Ramos (cell line): ENCODE results near the gene GTPBP4.
"Not testable (repeated sequence)": the region's sequence is repeated elsewhere in the genome, so short reads cannot be mapped to it uniquely, and the experiment has no call there.

Experiments
- in situ Hi-C: fragments of 300-500 bp; cut with MboI; formaldehyde crosslinking; loops from one replicate; pipeline ENCODE4 v1.14.3; 2022; ENCODE audit warnings: low sequenced_read_pairs; ENCODE audit not compliant: unreplicated experiment

The GTPBP4 gene

DNA sequence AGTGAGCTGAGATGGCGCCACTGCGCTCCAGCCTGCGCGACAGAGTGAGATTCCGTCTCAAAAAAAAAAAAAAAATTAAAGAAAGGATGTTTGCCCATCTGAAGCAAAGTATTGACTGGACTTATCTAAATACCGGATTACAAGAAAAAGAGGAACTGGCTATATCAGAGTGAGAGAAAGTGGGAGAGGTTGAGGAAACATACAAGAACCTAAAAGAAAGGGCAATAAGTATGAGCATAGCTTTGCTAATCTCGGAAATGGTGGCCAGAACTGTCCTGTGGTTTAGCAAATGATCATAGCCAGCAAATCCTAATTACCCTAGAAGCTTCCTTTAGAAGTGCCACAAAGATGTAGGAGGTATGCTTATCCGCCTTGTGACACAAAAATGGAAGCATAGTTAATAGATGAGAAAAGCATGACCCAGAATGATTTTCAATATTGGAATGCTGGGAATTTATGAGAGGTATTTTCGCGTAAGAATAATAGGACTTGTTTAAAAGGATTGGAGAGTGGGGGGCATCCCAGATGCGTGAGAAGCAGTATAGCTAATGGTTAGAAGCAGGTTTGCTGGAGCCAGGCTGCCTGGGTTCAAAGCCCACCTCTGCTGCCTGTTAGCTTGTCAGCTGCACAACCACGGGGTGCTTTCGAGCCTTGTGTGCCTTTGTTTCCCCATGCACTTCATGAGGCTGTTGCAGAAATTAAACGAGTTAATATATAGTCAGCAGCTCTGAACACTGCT lies 1.2 kb upstream of the GTPBP4 start:
- in situ Hi-C loops: no loop called here

DNA sequence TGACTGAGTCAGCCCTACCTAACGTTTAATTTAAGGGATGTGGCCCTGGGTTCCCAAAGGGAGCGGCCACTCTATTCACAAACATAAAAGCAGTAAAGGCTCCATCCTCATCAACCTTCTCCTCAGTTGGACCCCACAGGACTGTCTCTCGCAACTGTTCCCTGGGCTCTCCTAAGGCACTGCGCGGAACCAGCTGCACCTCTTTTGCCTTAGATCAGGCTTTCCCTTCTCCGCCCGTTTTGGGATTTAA lies 689 bp upstream of the GTPBP4 start:
- in situ Hi-C loops: no loop called here

DNA sequence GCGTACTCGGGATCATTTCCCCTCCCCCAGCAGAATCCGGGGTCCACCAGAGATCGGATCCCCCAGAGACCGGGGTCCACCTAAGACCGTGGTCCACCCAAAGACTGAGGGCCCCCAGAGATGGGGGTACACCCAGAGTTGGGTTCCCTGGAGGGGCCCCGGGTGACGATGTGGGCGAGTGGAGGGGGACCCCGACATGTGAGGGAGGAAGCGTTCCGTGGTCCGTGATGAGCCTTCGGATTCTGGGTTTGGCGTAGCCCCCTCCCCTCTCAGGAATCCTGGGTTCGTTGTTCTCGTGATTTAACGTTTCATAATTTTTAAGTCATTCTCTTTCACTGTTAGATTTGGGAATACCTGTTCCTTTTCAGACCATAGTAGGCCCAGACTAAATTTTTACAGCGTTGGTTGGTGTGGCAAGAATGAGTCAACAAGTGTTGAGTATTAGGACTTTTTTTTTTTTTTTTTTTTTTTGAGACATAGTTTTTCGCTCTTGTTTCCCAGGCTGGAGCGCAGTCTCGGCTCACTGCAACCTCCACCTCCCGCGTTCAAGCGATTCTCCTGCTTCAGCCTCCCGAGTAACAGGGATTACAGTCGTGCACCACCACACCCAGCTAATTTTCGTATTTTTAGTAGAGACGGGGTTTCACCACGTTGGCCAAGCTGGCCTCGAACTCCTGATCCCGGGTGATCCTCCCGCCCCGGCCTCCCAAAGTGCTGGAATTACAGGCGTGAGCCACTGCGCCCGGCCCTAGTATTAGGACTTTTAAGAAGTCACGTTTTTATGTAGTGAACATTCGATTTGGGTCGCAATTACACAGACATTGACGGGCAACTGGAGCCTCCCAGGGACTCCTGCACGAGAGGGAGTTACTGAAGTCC lies 672 bp downstream of the GTPBP4 start:
- in situ Hi-C loops: no loop called here

DNA sequence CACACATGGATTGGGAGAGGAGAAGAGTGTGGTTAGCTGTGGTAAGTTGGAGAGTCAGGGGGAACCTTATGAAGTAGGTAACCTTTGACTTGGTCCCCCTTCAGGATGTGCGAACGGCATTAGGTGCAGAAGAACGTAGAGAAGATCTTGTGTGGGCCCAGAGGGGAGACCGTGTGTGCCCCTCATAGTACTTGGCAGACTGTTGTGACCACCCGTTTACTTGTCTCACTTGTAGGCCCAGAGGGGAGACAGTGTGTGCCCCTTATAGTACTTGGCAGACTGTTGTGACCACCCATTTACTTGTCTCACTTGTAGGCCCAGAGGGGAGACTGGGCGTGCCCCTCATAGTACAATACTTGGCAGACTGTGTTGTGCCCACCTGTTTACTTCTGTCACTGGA lies 2.6 kb downstream of the GTPBP4 start:
- in situ Hi-C loops: no loop called here

DNA sequence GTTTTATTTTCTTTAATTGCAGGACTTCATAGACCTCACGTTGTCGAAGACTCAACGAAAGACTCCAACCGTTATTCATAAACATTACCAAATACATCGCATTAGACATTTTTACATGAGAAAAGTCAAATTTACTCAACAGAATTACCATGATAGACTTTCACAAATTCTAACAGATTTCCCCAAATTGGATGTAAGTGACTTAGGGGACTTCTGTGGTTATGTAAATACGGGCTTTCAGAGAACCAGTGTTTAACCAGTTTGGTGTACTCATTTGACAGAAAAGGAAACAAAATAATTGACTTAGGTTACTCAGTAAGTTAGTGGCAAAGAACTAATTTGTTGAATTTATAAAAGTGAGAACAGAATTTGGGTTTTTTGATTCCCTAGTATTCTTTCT lies 4.2 kb downstream of the GTPBP4 start:
- in situ Hi-C loops: no loop called here

DNA sequence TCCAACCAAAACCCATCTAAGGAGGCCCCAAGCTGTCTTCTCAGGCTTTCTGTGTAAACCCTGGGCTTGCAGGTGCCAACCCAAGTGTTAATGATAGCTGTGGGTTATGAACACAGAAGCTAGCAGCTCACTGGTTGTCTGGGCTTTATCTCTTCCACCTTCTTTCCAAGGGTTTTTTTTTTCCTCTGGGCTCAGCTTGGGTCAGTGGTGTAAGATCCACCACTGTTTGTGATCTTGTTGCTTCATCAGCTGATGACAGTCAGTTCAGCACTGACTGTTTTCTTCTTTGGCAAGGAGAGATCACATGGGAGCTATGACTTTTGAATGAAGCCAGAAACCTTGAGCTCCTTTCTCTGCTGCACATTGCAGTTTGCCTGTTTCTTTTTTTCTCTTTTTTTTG lies 4.6 kb downstream of the GTPBP4 start:
- in situ Hi-C loops: no loop called here

DNA sequence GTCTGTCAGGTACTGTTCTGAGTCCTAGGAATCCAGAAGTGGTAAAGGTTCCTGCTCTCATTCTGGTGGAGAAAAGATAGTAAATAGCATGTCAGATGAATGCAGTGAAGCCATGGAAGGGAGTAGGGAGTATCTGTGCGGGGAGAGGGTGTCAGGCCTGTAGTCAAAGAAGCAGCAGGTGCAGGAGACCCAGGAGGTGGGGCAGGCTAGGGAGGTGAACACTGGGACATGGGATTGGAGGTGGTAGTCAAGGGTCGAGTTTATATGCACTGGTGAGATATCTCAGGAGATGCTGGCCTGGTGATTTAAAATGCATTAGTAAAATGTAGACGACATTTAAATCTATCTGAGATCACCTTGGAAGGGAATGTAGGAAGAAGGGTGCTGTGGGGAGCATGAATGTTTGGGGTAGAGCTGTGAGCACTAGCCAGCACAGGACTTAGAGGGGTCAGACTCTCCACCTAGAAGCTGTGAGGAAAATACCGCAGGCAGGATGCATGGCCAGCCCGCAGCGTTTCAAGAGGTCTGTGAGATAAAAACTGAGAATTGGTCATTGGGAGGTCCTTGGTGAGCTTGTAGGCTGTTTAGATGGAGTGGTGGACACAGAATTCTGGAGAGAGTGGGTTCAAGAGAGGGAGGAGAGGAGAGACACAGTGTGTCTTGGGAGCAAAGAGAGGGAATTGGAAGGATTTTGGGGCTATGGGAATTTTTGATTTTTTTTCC lies 6.8 kb downstream of the GTPBP4 start:
- in situ Hi-C loops: no loop called here

DNA sequence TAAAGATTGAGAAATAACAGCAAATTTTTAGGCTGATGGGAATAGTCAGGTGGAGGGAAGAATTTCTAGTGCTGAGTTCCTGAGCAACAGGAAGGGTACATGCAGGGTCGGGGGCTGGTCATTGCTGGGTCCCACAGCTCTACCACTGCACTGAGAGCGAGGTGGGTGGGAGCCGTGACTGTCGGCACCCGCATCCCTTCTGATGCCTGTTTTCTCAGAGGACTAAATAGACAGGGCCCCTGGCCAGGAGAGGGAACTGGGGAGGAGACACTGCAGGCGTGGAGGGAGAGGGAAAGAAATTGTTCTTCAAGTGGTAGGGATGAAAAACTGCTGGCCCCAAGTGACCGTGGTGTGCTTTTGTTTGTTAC lies 7.3 kb downstream of the GTPBP4 start:
- in situ Hi-C loops: no loop called here

DNA sequence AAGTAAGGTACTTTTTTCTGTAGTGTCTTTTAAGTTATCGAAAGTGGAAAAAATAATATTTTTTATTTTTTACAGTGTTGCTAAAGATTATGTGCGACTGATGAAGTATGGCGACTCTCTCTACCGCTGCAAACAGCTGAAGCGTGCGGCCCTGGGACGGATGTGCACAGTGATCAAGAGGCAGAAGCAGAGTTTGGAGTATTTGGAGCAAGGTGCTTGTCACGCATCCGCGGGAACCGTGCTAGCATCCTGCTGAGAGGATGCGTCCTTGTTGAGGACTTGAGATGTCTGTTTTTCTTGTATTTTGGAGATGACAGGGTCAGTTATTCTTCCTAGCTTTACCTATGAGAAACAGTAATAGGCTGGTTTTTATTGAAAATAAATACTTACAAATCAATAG lies 7.8 kb downstream of the GTPBP4 start:
- in situ Hi-C loops: no loop called here

DNA sequence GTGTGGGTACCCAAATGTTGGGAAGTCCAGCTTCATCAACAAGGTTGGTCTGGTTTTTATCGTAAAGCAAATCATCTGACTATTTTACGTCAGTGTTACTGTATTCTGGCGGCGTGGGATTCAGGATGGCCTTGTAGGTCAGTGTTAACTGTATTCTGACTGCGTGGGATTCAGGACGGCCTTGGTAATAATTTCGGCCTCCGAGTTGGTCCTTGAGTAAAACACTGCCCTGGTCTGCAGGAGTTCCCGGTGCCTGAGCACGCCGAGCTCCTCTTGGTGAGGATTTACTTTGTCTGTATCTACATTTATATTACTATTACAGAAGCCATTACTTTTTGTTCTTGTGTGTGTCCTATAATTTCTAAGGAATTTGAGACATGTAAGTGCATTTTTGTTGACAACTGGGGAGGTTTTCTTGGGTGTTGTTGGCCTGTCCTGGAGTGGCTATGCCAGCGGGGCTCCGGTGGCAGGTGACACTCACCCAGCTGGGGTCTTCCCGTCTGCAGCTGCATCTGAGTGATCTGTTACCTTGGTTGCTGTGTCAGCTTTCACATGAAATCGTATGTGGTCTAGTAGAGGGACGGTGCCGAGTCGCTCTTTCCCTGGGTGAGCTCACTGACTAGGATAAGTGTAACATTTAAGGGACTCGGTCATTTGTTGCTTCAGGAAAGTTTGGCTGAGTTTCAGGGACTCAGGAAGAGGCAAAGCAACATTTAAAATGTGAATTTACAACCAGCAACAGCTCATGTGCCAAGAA lies 9.2 kb downstream of the GTPBP4 start:
- in situ Hi-C loops: no loop called here

DNA sequence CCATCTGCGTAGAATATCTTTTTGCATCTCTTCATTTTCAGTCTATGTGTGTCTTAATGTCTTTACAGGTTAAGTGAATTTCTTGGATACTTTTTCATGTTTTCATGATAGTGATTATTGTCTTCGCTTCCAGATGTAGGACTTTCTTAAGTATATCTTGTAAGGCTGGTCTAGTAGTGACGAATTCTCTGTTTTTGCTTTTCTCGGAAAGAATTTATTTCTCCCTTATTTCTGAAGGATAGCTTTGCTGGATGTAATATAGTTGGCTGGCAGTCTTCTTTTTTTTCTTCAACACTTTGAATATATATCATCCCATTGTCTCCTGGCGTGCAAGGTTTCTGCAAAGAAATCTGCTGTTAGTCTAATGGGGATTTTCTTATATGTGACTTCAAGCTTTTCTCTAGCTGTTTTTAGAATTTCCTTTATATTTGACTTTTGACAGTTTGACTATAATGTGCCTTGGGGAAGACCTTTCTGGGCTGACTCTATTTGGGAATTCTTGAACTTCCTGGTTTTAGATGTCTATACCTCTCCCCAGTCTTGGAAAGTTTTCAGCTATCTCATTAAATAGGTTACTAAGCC lies 14.3 kb downstream of the GTPBP4 start:
- in situ Hi-C loops: no loop called here

DNA sequence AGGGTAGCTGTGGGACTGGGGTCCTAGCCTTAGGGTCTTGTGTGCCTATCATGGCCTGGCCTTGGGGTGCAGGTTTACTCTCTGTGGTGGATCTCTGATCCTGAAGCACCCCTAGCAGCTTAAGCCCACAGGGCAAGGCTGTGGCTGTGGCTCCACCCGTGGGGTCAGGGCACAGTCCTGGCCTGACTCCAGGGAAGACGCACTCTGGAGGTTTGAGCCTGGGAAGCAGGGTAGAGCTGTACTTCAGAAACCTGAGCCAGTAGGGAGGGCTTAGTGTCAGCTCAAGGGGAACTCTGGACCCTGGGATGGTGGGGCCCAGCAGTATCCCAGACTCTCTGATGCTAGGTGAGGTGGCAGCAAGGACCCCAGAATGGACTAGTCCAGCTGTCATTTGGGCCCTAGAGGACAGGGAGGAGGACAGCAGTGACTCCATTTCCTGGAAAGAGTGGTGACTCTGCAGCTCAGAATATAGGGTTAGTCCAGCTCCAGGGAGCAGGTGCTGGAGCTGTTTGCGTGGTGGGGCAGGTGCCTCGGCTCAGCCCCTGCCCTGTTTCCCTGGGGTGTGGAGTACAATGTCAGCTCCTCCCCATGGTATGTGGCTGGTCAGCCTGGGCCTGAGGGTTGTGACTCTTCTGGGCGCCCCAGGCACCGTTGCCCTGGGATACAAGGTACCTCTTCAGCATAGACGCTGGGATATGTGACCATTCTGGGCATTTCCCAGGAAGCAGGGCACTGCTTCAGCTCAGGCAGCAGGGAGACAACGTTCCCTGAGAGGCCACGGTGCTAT lies 15.8 kb downstream of the GTPBP4 start:
- in situ Hi-C loops: no loop called here

DNA sequence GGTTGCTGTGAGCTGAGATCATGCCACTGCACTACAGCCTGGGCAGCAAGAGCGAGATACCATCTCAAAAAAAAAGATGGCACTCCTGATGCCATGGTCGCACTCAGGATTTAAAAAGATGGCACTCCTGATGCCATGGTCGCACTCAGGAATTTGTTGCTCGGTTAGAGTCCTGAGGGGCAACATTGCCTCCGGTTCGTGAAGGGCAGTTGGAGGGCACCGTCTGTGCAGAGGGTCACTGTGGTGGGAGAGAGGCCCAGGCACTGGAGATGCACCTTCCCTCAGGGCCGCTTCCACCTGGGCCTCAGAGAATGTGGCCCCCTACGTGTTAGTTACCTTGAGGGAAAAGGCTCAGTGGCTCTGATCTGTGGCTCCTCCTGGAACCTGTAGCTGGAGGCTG lies 18.3 kb downstream of the GTPBP4 start:
- in situ Hi-C loops: no loop called here

DNA sequence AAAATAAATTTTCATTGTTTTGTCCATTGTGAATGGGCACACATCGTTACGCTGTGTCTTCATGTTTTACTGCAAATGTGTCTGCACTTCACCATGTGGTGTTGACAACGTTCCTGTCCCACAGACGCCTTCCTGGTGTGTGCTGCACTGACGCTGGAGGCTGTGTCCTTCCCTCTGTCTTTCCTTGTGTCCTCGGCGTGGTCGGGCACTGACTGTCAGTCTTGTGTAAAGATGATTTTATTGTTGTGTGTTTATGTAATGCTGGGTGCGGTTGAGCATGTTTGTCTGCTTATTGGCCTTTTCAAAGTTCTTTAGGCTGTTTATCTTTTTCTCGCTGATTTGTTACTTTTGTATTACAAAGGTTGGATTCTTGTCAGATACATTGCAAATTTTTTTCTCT lies 19.3 kb downstream of the GTPBP4 start:
- in situ Hi-C loops: no loop called here

DNA sequence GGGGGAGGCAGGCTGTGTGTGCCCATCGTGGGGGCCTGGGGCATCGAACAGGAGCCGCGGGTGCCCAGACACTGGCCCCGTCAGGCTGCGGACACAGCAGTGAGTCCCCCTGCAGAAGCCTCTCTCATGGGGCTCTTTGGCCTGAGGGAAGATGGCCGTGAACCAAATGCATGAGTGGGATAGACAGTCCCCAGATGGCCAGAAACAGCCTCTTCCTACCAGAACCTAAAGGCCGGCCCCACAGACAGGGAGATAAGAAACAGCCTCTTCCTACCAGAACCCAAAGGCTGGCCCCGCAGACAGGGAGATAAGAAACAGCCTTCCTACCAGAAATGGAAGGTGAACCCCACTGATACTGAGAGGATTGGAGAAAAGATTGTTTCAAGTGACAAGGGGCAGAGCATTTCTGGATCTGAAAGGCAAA lies 20.8 kb downstream of the GTPBP4 start:
- in situ Hi-C loops: no loop called here

DNA sequence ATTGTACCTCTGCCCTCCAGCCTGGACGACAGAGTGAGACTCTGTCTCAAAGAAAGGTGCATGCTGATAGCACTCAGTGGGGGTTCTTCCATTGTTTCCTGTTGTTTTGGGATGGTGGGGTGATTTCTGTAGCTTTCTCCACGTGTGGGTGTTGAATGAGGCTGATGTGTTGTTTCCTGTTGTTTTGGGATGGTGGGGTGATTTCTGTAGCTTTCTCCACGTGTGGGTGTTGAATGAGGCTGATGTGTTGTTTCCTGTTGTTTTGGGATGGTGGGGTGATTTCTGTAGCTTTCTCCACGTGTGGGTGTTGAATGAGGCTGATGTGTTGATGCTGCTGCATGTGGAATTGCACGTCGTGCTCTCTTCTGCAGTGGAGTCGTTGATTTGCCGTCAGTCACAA lies 21.7 kb downstream of the GTPBP4 start:
- in situ Hi-C loops: not testable (repeated sequence)

DNA sequence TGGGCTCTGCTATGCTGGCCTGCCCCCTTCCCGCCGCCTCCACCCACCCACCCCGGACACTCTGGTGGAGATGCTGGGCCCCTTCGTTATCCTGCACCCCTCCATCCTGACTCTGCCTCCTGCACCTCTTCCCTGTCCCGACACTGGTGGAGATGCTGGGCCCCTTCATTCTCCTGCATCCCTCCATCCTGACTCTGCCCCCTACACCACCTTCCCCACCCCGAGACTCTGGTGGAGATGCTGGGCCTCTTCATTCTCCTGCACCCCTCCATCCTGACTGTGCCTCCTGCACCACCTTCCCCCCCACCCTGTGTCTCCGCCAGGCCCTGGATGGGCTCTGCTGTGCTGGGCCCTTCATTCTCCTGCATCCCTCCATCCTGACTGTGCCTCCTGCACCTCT lies 22.5 kb downstream of the GTPBP4 start:
- in situ Hi-C loops: no loop called here

DNA sequence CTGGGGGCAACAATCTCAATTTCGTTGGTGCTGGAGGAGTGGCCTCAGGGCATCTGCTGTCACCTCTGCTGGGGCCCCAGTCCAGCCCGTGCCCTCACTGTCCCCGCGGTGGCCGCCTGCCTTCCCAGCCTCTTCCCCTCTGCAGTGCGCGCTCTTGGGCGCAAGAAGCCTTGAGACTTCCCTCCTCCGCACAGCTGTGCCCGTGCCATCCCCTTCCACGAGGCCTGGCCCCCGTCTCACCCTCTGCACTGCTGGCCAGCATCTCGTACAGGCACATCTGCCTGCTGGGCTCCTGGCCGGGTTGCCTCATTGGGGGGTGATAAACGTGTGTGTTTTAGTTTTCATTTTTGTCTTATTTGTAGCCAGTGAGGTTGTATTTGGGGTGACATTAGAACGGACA lies 23.5 kb downstream of the GTPBP4 start:
- in situ Hi-C loops: no loop called here

DNA sequence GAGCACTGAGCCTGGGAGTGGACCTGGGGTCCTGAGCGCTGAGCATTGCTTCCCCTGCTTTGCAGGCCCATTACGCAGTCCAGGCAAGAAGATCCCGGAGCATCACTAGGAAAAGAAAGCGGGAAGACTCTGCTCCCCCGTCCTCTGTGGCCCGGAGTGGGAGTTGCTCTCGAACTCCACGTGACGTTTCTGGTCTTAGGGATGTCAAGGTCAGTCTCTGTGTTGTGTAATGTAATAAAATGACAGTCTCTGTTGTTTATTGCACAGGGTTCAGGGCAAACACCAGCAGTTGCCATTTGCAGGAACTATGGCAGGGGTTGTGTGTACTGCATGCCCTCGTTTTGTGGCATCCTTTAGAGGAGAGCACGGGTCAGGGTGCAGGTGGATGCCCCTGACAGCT lies 27.5 kb downstream of the GTPBP4 start:
- in situ Hi-C loops: no loop called here

DNA sequence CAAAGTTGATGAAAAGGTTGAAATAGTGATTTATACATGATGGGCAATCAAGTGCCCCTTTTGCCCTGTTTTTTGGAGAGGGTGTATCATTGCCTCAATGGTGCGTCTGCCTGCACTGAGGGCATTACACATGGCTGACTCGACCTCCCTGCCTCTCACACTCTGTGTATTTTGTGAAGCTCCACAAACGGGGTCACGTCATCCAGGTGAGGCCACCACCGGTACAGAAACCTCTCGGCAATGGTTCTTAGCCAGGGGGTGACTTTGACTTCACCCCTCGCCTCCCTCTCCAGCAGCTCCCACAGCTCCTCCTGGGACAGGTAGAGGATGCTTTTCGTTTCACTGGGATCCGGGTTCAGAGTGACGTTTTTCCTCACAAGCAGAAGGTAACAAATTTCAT lies 31.1 kb downstream of the GTPBP4 start:
- in situ Hi-C loops: no loop called here
